RKO (cell line): Measurements from ENCODE around the gene LARGE1.

Experiments used
- DNase-seq: peaks from one replicate; pipeline ENCODE4 v3.0.0-alpha.2; 2016; ENCODE audit warnings: low spot score

Gene LARGE1

DNA sequence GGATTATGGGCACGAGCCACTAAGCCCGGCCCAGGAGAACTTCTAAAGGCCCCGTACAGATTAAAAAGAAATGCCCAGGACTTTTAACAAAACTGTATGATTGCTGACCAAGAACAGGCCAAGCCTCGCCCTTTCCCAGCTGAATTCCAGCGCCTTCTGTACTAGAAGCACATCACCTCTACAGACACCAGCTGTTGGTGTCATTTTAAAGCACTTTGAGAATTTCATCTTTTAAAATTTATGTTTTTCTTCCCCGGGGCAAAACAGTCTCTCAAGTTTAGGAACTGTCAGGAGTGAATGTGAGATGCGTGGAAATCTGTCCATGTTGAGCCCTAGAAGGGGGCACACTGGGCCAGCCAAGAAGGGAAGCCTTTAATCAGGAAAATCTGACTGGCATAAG lies 362.4 kb downstream of the LARGE1 start:
- no peak for DNase-seq

GRCh38 chr22:33555814-33556522 lies 364.3 kb downstream of the LARGE1 start:
- no peak for DNase-seq

- no peak for DNase-seq
These were observed 366.8 kb downstream of the LARGE1 start for GRCh38 chr22:33553493-33553892.

- peak; percentile 16 for DNase-seq
These were observed 375.6 kb downstream of the LARGE1 start for GRCh38 chr22:33544707-33545106.

DNA sequence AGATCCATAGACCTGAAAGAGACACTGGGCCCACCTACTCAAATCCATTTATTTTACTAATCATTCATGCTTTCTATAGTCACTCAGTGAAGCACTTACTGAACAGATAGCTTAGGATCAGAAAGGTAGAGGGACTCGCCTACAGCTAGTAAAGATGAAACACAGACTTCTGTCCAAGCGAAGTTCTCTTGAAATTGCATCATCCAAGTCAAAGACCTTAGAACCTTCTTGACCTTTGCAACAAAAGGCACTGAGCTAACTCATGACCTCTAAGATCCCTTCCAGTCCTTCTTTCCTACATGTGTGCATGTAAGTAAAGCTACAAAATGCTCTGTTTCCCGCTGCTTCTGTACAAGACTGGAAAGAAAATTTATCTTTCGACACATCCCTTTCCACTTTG lies 377.6 kb downstream of the LARGE1 start:
- no peak for DNase-seq

GRCh38 chr22:33542153-33542552 lies 378.1 kb downstream of the LARGE1 start:
- no peak for DNase-seq

DNA sequence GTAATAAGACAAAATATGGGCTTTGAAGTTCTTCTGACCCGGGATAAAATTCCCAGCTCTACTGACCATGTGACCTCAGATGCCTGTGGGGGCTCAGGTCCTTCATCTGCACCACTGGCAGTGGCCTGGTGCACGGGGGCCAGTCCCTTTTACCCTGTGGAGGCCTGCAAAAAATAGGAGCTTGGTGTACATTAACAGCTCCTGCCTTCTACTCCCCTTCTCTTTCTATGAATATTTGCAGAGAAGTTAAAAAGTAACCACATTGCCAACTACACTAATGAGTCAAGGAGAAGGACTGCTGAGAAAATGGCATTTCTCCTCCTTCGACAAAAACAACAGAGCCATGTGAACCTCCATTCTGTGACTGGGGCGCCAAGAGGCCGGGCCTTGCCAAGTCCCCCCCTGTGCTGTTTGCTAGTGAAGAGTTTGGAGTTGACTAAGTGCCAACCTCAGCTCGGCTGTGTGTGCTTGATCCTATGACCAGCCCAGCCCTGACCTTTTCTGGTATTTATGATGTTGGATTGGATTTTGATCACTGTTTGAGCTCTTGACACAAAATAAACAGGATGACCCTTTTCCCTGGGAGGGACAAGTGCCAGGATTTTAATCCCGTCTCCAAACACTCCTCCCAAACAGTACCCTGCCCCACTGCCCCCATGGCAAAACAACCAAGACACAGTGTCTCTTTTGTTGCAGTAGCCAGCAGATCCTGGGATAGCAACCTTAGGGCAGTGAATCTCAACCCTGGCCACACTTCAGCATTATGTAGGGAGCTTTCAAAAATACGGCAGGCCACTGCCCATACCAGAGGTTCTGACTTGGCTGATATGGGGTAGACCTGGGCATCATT lies 380.1 kb downstream of the LARGE1 start:
- DNase-seq, result no peak

- no peak for DNase-seq
These were observed 380.9 kb downstream of the LARGE1 start for GRCh38 chr22:33539202-33539901.

GRCh38 chr22:33538277-33538885 lies 381.9 kb downstream of the LARGE1 start:
- no peak for DNase-seq

GRCh38 chr22:33537059-33537458 lies 383.2 kb downstream of the LARGE1 start:
- no peak for DNase-seq

GRCh38 chr22:33535937-33536875 lies 384.1 kb downstream of the LARGE1 start:
- DNase-seq, result no peak

DNA sequence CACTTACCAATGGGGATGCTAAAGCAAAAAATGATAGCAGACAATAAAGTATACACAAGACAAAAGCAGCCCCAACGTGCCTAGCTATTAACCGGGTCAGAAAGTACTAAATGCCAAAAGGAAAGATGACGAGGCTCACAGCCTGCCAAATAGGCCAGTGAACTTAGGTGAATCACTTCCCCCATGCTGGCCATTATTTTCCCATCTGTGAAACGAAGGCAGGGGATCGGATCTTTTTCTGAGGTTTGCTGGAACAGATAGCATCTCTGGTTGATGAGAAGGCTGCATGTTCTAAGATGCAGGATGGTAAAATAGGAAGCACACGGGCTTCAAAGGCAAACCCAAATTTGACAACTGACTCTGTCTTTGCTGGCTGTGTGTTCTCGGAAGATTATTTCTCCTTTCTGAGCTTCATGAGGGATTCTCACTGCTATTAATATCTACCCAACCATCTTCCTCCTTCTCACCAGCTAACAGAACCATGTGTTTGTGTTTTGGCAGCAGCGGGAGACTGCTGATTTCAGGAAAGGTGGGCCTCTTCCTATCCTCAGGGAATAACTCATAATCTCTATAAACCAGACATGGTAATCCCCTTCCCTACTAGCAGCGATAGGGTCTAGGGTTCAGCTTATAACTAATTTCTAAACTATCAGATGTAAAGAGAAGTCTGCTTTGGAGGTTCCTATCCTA lies 390.7 kb downstream of the LARGE1 start:
- DNase-seq, result no peak

DNA sequence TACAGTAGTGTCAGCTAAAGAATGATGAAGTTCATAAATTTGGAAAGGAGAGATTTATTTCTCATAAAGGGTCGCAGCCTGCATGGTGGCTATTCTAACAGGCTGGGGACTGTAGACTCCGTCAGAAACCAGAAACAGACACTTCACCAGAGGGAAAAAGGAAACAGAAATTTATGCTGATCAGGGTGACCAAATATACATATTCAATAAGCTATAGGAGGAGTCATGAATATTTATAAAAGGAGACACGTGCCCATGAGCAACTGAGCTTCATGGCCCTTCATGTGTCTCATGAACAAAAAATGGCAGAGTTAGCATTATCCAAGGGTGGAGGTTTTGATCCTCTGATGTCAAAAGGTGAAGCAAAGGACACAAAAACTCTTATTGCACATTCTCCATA lies 392.1 kb downstream of the LARGE1 start:
- no peak for DNase-seq

- no peak for DNase-seq
These were observed 393.7 kb downstream of the LARGE1 start for GRCh38 chr22:33526434-33527107.

- DNase-seq, result no peak
These were observed 395.6 kb downstream of the LARGE1 start for GRCh38 chr22:33524511-33525260.

- no peak for DNase-seq
These were observed 398.2 kb downstream of the LARGE1 start for GRCh38 chr22:33521879-33522665.

- no peak for DNase-seq
These were observed 399.1 kb downstream of the LARGE1 start for GRCh38 chr22:33520904-33521780.
